NCI-H748 (cell line): ENCODE measurements around the gene UNG.
"Not testable (repeated sequence)": the region's sequence is repeated elsewhere in the genome, so short reads cannot be mapped to it uniquely, and the experiment has no call there.

Source experiments
- DNase-seq: peaks from one replicate; lab custom pipeline; 2025; ENCODE audit not compliant: unreplicated experiment; lab: John Stamatoyannopoulos, UW

Gene UNG

GRCh38 chr12:109120557-109120956 is 23.2 kb downstream of the UNG start:
- no peak for DNase-seq

GRCh38 chr12:109121346-109121880 is 24.0 kb downstream of the UNG start:
- no peak for DNase-seq

- no peak for DNase-seq
Observed at GRCh38 chr12:109124878-109125648, 27.7 kb downstream of the UNG start.

- peak; percentile 27 for DNase-seq
Observed at GRCh38 chr12:109125791-109126190, 28.4 kb downstream of the UNG start.

GRCh38 chr12:109126784-109127183 is 29.4 kb downstream of the UNG start:
- no peak for DNase-seq

- DNase-seq, result no peak
Observed at GRCh38 chr12:109127533-109128242, 30.3 kb downstream of the UNG start.

- DNase-seq, result no peak
Observed at GRCh38 chr12:109130297-109131153, 33.1 kb downstream of the UNG start.

GRCh38 chr12:109131154-109132050 is 34.0 kb downstream of the UNG start:
- no peak for DNase-seq

GRCh38 chr12:109134186-109134917 is 37.0 kb downstream of the UNG start:
- no peak for DNase-seq

GRCh38 chr12:109137055-109137454 is 39.7 kb downstream of the UNG start:
- DNase-seq, result no peak

- DNase-seq, result no peak
Observed at GRCh38 chr12:109139360-109139759, 42.0 kb downstream of the UNG start.

- DNase-seq, result no peak
Observed at GRCh38 chr12:109139791-109140190, 42.4 kb downstream of the UNG start.

GRCh38 chr12:109140560-109140959 is 43.2 kb downstream of the UNG start:
- DNase-seq, result no peak

- no peak for DNase-seq
Observed at GRCh38 chr12:109144224-109144623, 46.8 kb downstream of the UNG start.

- not testable (repeated sequence) for DNase-seq
Observed at GRCh38 chr12:109147126-109147525, 49.7 kb downstream of the UNG start.

GRCh38 chr12:109147954-109148353 is 50.6 kb downstream of the UNG start:
- no peak for DNase-seq

GRCh38 chr12:109150124-109150640 is 52.8 kb downstream of the UNG start:
- DNase-seq, result no peak

GRCh38 chr12:109151457-109151856 is 54.1 kb downstream of the UNG start:
- DNase-seq, result no peak

GRCh38 chr12:109153821-109154441 is 56.5 kb downstream of the UNG start:
- no peak for DNase-seq
